ENCODE data around the gene LOX. TPM values are rescaled to one million over a fixed set of nuclear protein-coding genes. Genes with fewer than 3 reads are reported as not detected.

Gene LOX
- total RNA-seq, 2 experiments from 2014 or later = not detected

DNA sequence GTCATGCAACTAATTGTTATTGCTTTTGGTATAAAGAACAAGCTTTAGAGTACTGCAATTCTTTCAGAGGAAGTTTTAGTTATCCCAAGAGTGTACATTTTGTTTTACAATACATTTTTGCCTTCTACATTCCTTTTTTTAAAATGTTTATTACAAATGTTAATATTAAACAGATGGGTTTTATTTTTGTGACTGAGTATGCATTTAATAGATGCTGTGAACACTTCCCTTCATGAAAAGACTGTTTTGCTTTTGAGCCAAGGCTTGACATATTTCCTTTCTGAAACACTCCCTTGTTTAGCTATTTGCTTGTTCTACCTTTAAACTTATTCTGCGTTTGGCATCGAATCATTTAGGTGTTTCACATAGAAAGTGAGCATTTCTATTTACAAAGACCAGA lies 36.4 kb upstream of the LOX start:
- Mint-ChIP-seq H3K27me3 (no peaks in the 10 kb centered on the region), H3K4me3 (no peak overlapping the region)
- CTCF ChIA-PET = no interaction called here

DNA sequence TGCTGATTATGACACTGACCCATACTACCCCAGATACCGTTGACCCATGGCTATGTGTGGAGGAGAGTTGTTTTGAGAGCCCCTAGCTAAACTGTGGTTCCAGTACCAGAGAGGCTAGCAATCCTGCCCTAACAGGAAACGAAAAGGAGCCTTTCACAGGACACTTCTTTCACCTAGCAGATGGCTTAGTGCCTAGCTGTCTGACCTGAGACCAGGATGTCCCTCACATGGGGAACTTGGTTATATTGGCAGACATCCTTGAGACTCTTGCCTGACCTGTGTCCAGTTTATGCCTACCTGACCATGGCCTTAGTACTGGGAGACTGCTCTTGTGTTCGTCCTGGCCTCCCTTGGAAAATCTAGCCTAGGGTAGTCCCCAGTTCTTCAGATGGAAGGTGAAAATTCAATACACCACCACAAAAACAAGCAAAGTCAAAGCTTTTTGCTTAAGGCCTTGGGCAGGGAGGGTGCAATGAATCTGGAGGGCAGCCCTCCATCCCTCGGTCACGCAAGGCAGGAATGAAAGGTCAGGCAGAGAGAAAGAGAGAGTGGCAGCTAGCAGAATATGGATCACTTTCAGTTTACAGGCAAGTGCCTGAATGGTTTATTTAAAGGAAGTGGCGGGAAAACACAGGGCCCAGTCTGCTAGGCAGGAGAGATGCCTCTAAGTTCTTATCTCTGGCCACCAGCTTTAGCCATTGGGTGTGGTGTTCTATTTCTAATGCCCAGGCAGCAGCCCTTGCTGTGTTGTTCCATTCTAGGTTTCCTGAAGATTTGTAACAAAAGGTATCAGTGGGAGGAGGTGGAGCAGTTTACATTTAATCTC lies 34.9 kb upstream of the LOX start:
- intact Hi-C loops (cut with micrococcal nuclease) = no loop called here
- H3K9me3 Mint-ChIP-seq = no peaks in the 10 kb centered on the region

More for the DNA sequence above, 36.4 kb upstream of the LOX start:
- no peaks in the 10 kb centered on the region for H3K9me3 Mint-ChIP-seq
- intact Hi-C loops (cut with micrococcal nuclease) = no loop called here
- H3K36me3 Mint-ChIP-seq (ENCODE audit: low read depth) = no peaks in the 10 kb centered on the region
- no peak overlapping the region for H3K27ac Mint-ChIP-seq
- POLR2A ChIA-PET = no interaction called here
- H3K4me1 Mint-ChIP-seq (ENCODE audit: low read depth) = no peaks in the 10 kb centered on the region
- no peak for DNase-seq
- TF ChIP-seq, protein P1, sequence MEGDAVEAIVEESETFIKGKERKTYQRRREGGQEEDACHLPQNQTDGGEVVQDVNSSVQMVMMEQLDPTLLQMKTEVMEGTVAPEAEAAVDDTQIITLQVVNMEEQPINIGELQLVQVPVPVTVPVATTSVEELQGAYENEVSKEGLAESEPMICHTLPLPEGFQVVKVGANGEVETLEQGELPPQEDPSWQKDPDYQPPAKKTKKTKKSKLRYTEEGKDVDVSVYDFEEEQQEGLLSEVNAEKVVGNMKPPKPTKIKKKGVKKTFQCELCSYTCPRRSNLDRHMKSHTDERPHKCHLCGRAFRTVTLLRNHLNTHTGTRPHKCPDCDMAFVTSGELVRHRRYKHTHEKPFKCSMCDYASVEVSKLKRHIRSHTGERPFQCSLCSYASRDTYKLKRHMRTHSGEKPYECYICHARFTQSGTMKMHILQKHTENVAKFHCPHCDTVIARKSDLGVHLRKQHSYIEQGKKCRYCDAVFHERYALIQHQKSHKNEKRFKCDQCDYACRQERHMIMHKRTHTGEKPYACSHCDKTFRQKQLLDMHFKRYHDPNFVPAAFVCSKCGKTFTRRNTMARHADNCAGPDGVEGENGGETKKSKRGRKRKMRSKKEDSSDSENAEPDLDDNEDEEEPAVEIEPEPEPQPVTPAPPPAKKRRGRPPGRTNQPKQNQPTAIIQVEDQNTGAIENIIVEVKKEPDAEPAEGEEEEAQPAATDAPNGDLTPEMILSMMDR (IDR thresholded peaks at IDR 0.05) = no peak
- ATAC-seq = no peak

DNA sequence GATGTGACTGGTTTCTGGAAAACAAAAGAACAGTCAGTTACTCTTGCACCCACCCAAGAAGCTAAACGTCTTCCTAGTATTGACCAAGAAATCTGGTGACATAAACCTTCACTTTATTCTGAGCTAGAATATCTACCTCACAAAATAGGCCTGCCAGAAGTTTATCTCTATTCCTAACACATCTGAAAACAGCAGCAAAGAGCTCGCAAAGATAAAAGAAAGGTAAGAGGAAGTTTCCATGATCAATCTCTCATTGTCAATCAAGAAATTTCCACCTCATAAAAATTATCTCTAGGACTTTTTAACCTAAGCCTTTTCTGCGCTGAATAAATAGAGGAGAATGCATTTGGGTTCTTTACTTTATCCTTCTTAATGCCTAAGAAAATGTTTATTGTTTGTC lies 34.0 kb upstream of the LOX start:
- ChIA-PET POLR2A (no interaction called here), CTCF (interaction anchor here (0.7 kb wide), 1 partner anchor 10 kb away, joined by 3 read pairs; no protein-coding TSS in a partner anchor)
- ATAC-seq = no peak
- intact Hi-C loops (cut with micrococcal nuclease) = no loop called here
- Mint-ChIP-seq H3K27me3 (no peaks in the 10 kb centered on the region), H3K4me3 (no peak overlapping the region), H3K27ac (no peak overlapping the region), H3K9me3 (no peaks in the 10 kb centered on the region), H3K36me3 (ENCODE audit: low read depth) (no peaks in the 10 kb centered on the region), H3K4me1 (ENCODE audit: low read depth) (no peaks in the 10 kb centered on the region)
- TF ChIP-seq, protein P1 (IDR thresholded peaks at IDR 0.05) = no peak
- DNase-seq = no peak

More for the DNA sequence above, 34.9 kb upstream of the LOX start:
- H3K4me3 Mint-ChIP-seq = no peak overlapping the region
- ATAC-seq = no peak
- no peaks in the 10 kb centered on the region for H3K36me3 Mint-ChIP-seq (ENCODE audit: low read depth)
- H3K27ac Mint-ChIP-seq = no peak overlapping the region
- TF ChIP-seq, protein P1 (IDR thresholded peaks at IDR 0.05) = no peak
- no peaks in the 10 kb centered on the region for H3K4me1 Mint-ChIP-seq (ENCODE audit: low read depth)
- ChIA-PET POLR2A (no interaction called here), CTCF (interaction anchor here (0.7 kb wide), 1 partner anchor 11 kb away, joined by 3 read pairs; no protein-coding TSS in a partner anchor)
- DNase-seq = no peak
- no peaks in the 10 kb centered on the region for H3K27me3 Mint-ChIP-seq

DNA sequence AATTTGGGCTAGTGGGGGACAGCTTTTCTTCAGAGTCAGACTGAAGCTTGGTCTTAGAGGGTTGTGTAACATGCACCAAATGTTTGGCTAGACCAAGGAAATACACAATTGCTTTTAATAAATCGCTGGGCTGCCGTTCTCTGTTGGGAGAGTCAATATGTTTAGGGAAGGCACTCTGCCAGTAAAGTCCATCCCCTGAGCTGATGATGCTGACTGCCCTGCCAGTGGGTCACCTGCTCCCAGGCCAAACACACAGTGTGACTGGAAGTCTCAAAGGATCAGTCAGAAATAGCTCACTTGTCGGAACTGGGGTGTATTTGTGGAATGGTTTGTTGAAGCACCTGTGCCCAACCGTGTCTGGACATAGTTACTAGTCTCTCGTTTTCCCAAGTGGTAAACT lies 33.4 kb upstream of the LOX start:
- ATAC-seq = no peak
- Mint-ChIP-seq H3K27me3 (no peaks in the 10 kb centered on the region), H3K4me1 (ENCODE audit: low read depth) (no peaks in the 10 kb centered on the region), H3K27ac (no peak overlapping the region), H3K9me3 (no peaks in the 10 kb centered on the region), H3K4me3 (no peak overlapping the region), H3K36me3 (ENCODE audit: low read depth) (no peaks in the 10 kb centered on the region)
- ChIA-PET CTCF (interaction anchor here (0.6 kb wide), 1 partner anchor 757 kb away, joined by 3 read pairs; no protein-coding TSS in a partner anchor), POLR2A (no interaction called here)
- no peak for DNase-seq
- intact Hi-C loops (cut with micrococcal nuclease) = no loop called here
- TF ChIP-seq, protein P1 (IDR thresholded peaks at IDR 0.05) = no peak

DNA sequence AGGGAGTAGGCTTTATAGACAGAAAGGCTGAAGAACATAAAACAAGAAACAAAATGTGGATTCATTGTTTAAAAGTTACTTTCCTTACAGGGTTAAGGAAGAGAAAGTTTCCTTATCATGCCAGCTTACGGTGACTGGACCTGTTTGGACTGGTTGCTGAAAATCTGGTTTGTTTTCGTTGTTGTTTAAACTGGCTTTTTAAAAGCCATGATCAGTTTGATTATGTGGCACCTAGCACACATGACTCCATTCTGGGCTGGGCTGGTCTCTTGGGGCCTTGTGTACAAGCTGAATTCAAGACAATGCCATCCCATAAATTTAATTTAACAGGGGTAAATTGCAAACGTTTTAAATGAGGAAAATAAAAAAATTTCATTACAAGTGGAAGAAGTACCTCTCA lies 32.9 kb upstream of the LOX start:
- DNase-seq (no peak), ATAC-seq (no peak)
- H3K9me3 Mint-ChIP-seq = no peaks in the 10 kb centered on the region
- ChIA-PET CTCF (interaction anchor here (0.6 kb wide), 1 partner anchor 757 kb away, joined by 3 read pairs; no protein-coding TSS in a partner anchor), POLR2A (interaction anchor here (0.6 kb wide), 1 partner anchor 150 kb away, joined by 3 read pairs; no protein-coding TSS in a partner anchor)
- TF ChIP-seq, protein P1 (IDR thresholded peaks at IDR 0.05) = no peak
- intact Hi-C loops (cut with micrococcal nuclease) = no loop called here
- H3K27me3 Mint-ChIP-seq = no peaks in the 10 kb centered on the region
- H3K4me3 Mint-ChIP-seq = no peak overlapping the region
- no peak overlapping the region for H3K27ac Mint-ChIP-seq
- H3K4me1 Mint-ChIP-seq (ENCODE audit: low read depth) = no peaks in the 10 kb centered on the region
- H3K36me3 Mint-ChIP-seq (ENCODE audit: low read depth) = no peaks in the 10 kb centered on the region

All from activated CD8-positive, alpha-beta T cell treated with anti-CD3 and anti-CD28 coated beads for 36 hours (primary cell).